HepG2 (cell line): Measurements from ENCODE around the gene UBE2I. TPM values are rescaled to one million over a fixed set of nuclear protein-coding genes. Genes with fewer than 3 reads are reported as not detected.
"Not testable (repeated sequence)": the region's sequence is repeated elsewhere in the genome, so short reads cannot be mapped to it uniquely, and the experiment has no call there.

Source experiments
- ATAC-seq: fragments of 200-7000 bp; cut with Tn5 transposase; 3 replicates; pipeline ENCODE4 v1.9.1; 2020; ENCODE audit warnings: mild to moderate bottlenecking, moderate library complexity
- BruUV-seq: library from RNA; stranded (reverse); fragments of 400-500 nt; replicated peaks from 2 replicates; lab custom pipeline; 2021; lab: Mats Ljungman, UMichigan
- CTCF ChIA-PET: fragments of 300-600 bp; formaldehyde crosslinking; extraction: SDS; loops from one replicate; lab custom pipeline; 2021; ENCODE audit warnings: low total read pairs, inconsistent platforms, low intra/inter-chr PET ratio; lab: Yijun Ruan, JAX
- POLR2A ChIA-PET: fragments of 350-600 bp; sonication (Branson Sonifier 250); formaldehyde crosslinking; loops from one replicate; lab custom pipeline; 2020; ENCODE audit warnings: antibody characterized with exemption, inconsistent platforms; lab: Yijun Ruan, JAX
- DNase-seq: peaks from one replicate; pipeline ENCODE4 v3.0.0-alpha.2; 2015; ENCODE audit warnings: low spot score
- FAIRE-seq: peaks from 3 replicates; lab custom pipeline; 2011; peaks lifted over from hg19 to GRCh38; lab: Jason Lieb, UNC
- H2AFZ ChIP-seq: one replicate; pipeline ENCODE4 v1.6.1; 2011; ENCODE audit warnings: low read length, inconsistent platforms
- H3K27ac ChIP-seq: fragments of 300-600 bp; 3 replicates; pipeline ENCODE4 v1.8.0; 2011; ENCODE audit warnings: mixed run types, mild to moderate bottlenecking, mixed read lengths, low read length, inconsistent platforms; ENCODE audit not compliant: insufficient read depth; ENCODE audit errors: extremely low read length
- H3K27me3 ChIP-seq, 2 experiments: fragments of 200-600 bp in 1 of 2; 2 replicates in 1 of 2; 3 replicates in 1 of 2; pipeline versions ENCODE4 v1.6.0 to v1.8.0; 2011; ENCODE audit warnings: low read length in 2 of 2, mild to moderate bottlenecking in 2 of 2, moderate library complexity in 2 of 2, inconsistent platforms in 1 of 2; ENCODE audit not compliant: insufficient read depth in 2 of 2, control insufficient read depth in 1 of 2
- H3K36me3 ChIP-seq, 2 experiments: fragments of 200-600 bp in 1 of 2; replicated peaks in 1 of 2; 2 replicates in 1 of 2; 3 replicates in 1 of 2; pipeline versions ENCODE4 v1.5.1 to v1.8.0; 2011; ENCODE audit warnings: low read length in 2 of 2, inconsistent platforms in 1 of 2; ENCODE audit not compliant: insufficient read depth in 2 of 2, control insufficient read depth in 1 of 2
- H3K4me1 ChIP-seq: 2 replicates; pipeline ENCODE4 v1.5.1; 2012; ENCODE audit warnings: low read length, inconsistent platforms; ENCODE audit not compliant: insufficient read depth
- H3K4me2 ChIP-seq: 2 replicates; pipeline ENCODE4 v1.6.0; 2011; ENCODE audit warnings: low read depth, low read length, inconsistent platforms
- H3K4me3 ChIP-seq, 3 experiments: fragments of 200-600 bp in 1 of 3; sonication (generic), shearing (Covaris generic) in 1 of 3; replicated peaks in 1 of 3; 2 replicates each; pipeline ENCODE4 v1.5.1; 2011 to 2016; ENCODE audit warnings: low read length in 3 of 3, inconsistent platforms in 2 of 3, low read depth in 2 of 3, mild to moderate bottlenecking in 2 of 3, control low read depth in 1 of 3, mixed read lengths in 1 of 3; ENCODE audit not compliant: insufficient read depth in 1 of 3
- H3K79me2 ChIP-seq: one replicate; pipeline ENCODE4 v1.6.1; 2011; ENCODE audit warnings: low read length, inconsistent platforms; ENCODE audit not compliant: insufficient read depth
- H3K9ac ChIP-seq: 2 replicates; pipeline ENCODE4 v1.6.0; 2011; ENCODE audit warnings: mild to moderate bottlenecking, low read depth, low read length, inconsistent platforms; ENCODE audit not compliant: insufficient read depth
- H3K9me3 ChIP-seq: 2 replicates; pipeline ENCODE4 v1.5.1; 2012; ENCODE audit warnings: mild to moderate bottlenecking, low read length
- H4K20me1 ChIP-seq: 2 replicates; pipeline ENCODE4 v1.6.0; 2011; ENCODE audit warnings: inconsistent platforms, mild to moderate bottlenecking, low read length, moderate library complexity; ENCODE audit not compliant: insufficient read depth
- GATA4 ChIP-seq: sonication (generic); IDR thresholded peaks from 2 replicates; pipeline ENCODE4 v1.6.1; 2016; ENCODE audit warnings: antibody characterized with exemption, low read depth, borderline replicate concordance
- KDM2A ChIP-seq: sonication (generic); formaldehyde crosslinking; IDR thresholded peaks from 2 replicates; pipeline ENCODE4 v1.4.0; 2020; ENCODE audit warnings: low read depth, missing genetic modification reagents, borderline replicate concordance
- MIER2 ChIP-seq: IDR thresholded peaks from 2 replicates; pipeline ENCODE4 v1.6.1; 2016; ENCODE audit warnings: missing biosample characterization, missing genetic modification reagents
- TCF7 ChIP-seq: sonication (generic); IDR thresholded peaks from 2 replicates; pipeline ENCODE4 v1.6.1; 2016; ENCODE audit warnings: antibody characterized with exemption, low read depth
- WIZ ChIP-seq: sonication (generic); formaldehyde crosslinking; IDR thresholded peaks from 2 replicates; pipeline ENCODE4 v1.5.1; 2020; ENCODE audit warnings: mild to moderate bottlenecking, missing genetic modification reagents
- ZFP36L1 ChIP-seq: sonication (generic); formaldehyde crosslinking; IDR thresholded peaks from 2 replicates; pipeline ENCODE4 v1.8.0; 2022; ENCODE audit warnings: mild to moderate bottlenecking, missing genetic modification reagents, moderate library complexity
- WGBS: methylation state at CpG from one replicate; pipeline ENCODE4 v1.1.6; 2017; ENCODE audit warnings: low lambda C conversion rate; 5-methylcytosine and 5-hydroxymethylcytosine counted together
- in situ Hi-C: cut with HindIII; loops from 2 replicates; pipeline ENCODE4 v1.10.0; 2017; ENCODE audit warnings: low pct_unique_long_range_greater_than_20kb; ENCODE audit not compliant: extremely low pct_ligation_motif_present
- intact Hi-C: fragments of 100-400 bp; cut with micrococcal nuclease; formaldehyde crosslinking; loops from one replicate; pipeline ENCODE4 v1.10.0; 2022; ENCODE audit not compliant: unreplicated experiment
- polyA plus RNA-seq, 8 experiments: library from polyadenylated mRNA; depleted of rRNA in 3 of 8; stranded (reverse) in 7 of 8; unstranded in 1 of 8; fragments of >200 nt; fragmentation: Illumina TruSeq in 4 of 8; extraction: Trizol in 4 of 8; gene quantifications; 2 replicates each; pipeline versions ENCODE4 v1.2.1 to v1.2.3, GENCODE V29; 2011 to 2016; ENCODE audit warnings: low read depth in 4 of 8, missing spikeins in 1 of 8, mixed read lengths in 1 of 8; ENCODE audit not compliant: insufficient read depth in 1 of 8
- total RNA-seq, 5 experiments: library from RNA; depleted of rRNA; stranded (reverse); fragments of >200 nt; fragmentation: Illumina TruSeq; extraction: Trizol; gene quantifications; 2 replicates each; pipeline ENCODE4 v1.2.3, GENCODE V29; 2016; ENCODE audit warnings: low read depth in 1 of 5
- TF ChIP-seq, protein P1 (sequence below): sonication (generic); formaldehyde crosslinking; IDR thresholded peaks from 2 replicates; pipeline ENCODE4 v1.8.1; 2023; ENCODE audit warnings: missing genetic modification reagents, inconsistent platforms, borderline replicate concordance

The UBE2I gene
- total and polyA plus RNA-seq, 2 of the 13 experiments (the other 11 are each of a cell fraction or from before 2014, with no cell fraction given), result 75.8 to 98.9 TPM

DNA sequence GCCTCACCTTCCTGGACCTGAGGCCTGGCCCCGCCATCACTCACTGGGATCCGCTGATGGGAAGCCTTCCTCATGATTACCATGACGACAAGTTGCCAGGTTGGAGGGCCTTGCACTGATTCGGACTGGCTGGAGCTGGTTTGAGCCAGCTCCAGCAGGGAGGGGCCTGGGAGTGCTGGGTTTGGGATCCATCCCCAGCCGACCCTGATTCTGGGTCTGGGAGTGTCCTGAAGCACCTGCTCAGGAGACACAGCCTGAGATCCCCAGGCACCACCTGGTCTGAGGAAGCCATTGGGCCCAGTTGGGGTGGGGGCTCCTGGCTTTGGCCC lies 18.1 kb downstream of the UBE2I start:
- in situ Hi-C loops, result no loop called here
- FAIRE-seq (no peak), ATAC-seq (no peak), DNase-seq (no peak)
- peaks cover 3 to 17% of the 10 kb centered on the region in 2 experiments; a peak in 3 of 5 replicates for H3K36me3 ChIP-seq
- no peak overlapping the region for H3K4me2 ChIP-seq
- ChIA-PET POLR2A (no interaction called here), CTCF (no interaction called here)
- TF ChIP-seq, protein P1, sequence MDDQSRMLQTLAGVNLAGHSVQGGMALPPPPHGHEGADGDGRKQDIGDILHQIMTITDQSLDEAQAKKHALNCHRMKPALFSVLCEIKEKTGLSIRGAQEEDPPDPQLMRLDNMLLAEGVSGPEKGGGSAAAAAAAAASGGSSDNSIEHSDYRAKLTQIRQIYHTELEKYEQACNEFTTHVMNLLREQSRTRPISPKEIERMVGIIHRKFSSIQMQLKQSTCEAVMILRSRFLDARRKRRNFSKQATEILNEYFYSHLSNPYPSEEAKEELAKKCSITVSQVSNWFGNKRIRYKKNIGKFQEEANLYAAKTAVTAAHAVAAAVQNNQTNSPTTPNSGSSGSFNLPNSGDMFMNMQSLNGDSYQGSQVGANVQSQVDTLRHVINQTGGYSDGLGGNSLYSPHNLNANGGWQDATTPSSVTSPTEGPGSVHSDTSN (CRISPR knock-in tag), result no peak
- no peak for TF ChIP-seq WIZ (CRISPR knock-in tag)
- no peak for TF ChIP-seq GATA4
- TF ChIP-seq KDM2A (CRISPR knock-in tag), result peak; percentile 2; the same call in 1 of the 2 replicates
- TF ChIP-seq MIER2 (CRISPR knock-in tag), result no peak
- no peak for TF ChIP-seq TCF7
- TF ChIP-seq ZFP36L1 (CRISPR knock-in tag), result no peak
- H3K9ac ChIP-seq, result no peak overlapping the region
- H3K4me3 ChIP-seq, result no peak overlapping the region
- no peak overlapping the region for H2AFZ ChIP-seq
- peaks cover under 1 to 4% of the 10 kb centered on the region in 2 experiments; a peak in 3 of 5 replicates for H3K27me3 ChIP-seq
- H3K27ac ChIP-seq, result no peak overlapping the region
- no TSS peak for BruUV-seq
- 90% methylated on average over 3 of the region's 5 CpGs for WGBS
- H3K79me2 ChIP-seq, result no peaks in the 10 kb centered on the region
- intact Hi-C loops, result no loop called here
- H3K9me3 ChIP-seq, result no peaks in the 10 kb centered on the region
- H4K20me1 ChIP-seq, result no peaks in the 10 kb centered on the region
- H3K4me1 ChIP-seq, result peaks cover 18% of the 10 kb centered on the region

GRCh38 chr16:1328136-1328535 lies 18.7 kb downstream of the UBE2I start:
- BruUV-seq, H3K79me2 ChIP-seq, intact Hi-C loops: not testable (repeated sequence)

DNA sequence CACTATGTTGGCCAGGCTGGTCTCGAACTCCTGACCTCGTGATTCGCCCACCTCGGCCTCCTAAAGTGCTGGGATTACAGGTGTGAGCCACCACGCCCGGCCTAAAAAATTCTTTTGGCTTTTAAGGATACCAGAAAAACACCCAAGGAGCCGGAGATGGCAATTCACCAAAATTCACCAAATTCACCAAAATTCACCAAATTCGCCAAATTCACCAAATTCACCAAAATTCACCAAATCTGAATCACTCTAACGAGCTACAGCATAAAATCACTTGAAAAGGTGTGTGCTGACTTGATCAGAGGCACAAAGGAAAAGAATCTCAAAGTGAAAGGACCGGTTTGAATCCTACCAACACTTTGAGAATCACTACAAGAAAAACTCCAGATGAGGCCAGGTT lies 19.5 kb downstream of the UBE2I start:
- ATAC-seq, CTCF ChIA-PET, POLR2A ChIA-PET, H3K79me2 ChIP-seq, H4K20me1 ChIP-seq, FAIRE-seq, DNase-seq, in situ Hi-C loops, H3K36me3 ChIP-seq, H3K27ac ChIP-seq, H2AFZ ChIP-seq, H3K4me3 ChIP-seq, BruUV-seq, intact Hi-C loops, H3K9me3 ChIP-seq, H3K4me2 ChIP-seq, H3K9ac ChIP-seq: not testable (repeated sequence)
- H3K4me1 ChIP-seq, result peaks cover 25% of the 10 kb centered on the region
- WGBS, result 79% methylated on average over 10 of the region's 10 CpGs
- H3K27me3 ChIP-seq, result peaks cover 5 to 15% of the 10 kb centered on the region in 2 experiments; a peak in 4 of 5 replicates

More at GRCh38 chr16:1328136-1328535, 18.7 kb downstream of the UBE2I start:
- H3K27ac ChIP-seq, H2AFZ ChIP-seq, H3K9me3 ChIP-seq, H3K9ac ChIP-seq, DNase-seq, CTCF ChIA-PET, ATAC-seq, H4K20me1 ChIP-seq, FAIRE-seq, H3K4me2 ChIP-seq, H3K4me3 ChIP-seq, POLR2A ChIA-PET, H3K27me3 ChIP-seq, in situ Hi-C loops: not testable (repeated sequence)
- 87% methylated on average over 8 of the region's 20 CpGs for WGBS
- 0 out of 2 replicates have a peak, but pooled peaks have one; percentile 3 for TF ChIP-seq KDM2A (CRISPR knock-in tag)
- H3K4me1 ChIP-seq, result peaks cover 23% of the 10 kb centered on the region
- peaks cover 2 to 16% of the 10 kb centered on the region in 2 experiments; a peak in 3 of 5 replicates for H3K36me3 ChIP-seq
